HG03196 (cell line): Measurements from ENCODE around the gene EGR1.
"Not testable (repeated sequence)": the region's sequence is repeated elsewhere in the genome, so short reads cannot be mapped to it uniquely, and the experiment has no call there.

ENCODE experiments used
- ATAC-seq: cut with Tn5 transposase; IDR thresholded peaks from one replicate; pipeline ENCODE4 v1.9.1; 2021; ENCODE audit not compliant: unreplicated experiment

EGR1 gene

GRCh38 chr5:138506370-138507306 lies 41.4 kb downstream of the EGR1 start:
- ATAC-seq = no peak

GRCh38 chr5:138507485-138507884 lies 42.2 kb downstream of the EGR1 start:
- ATAC-seq = not testable (repeated sequence)

- ATAC-seq = no peak
These were observed 43.7 kb downstream of the EGR1 start for GRCh38 chr5:138508958-138509357.

GRCh38 chr5:138514021-138514420 lies 48.7 kb downstream of the EGR1 start:
- ATAC-seq = no peak

- no peak for ATAC-seq
These were observed 50.4 kb downstream of the EGR1 start for GRCh38 chr5:138515556-138516245.

GRCh38 chr5:138517437-138517836 lies 52.2 kb downstream of the EGR1 start:
- ATAC-seq = no peak
